A549 (cell line): Measurements from ENCODE around the gene NLRP10.

Experiments used
- CTCF ChIP-seq: fragments of >200 bp; sonication (Bioruptor Twin); formaldehyde crosslinking; IDR thresholded peaks from 3 replicates; pipeline ENCODE4 v1.5.1; 2016
- HOXB5 ChIP-seq: fragments of 250-450 bp; sonication (Bioruptor Pico); IDR thresholded peaks from 2 replicates; pipeline ENCODE4 v1.5.0; 2020; ENCODE audit warnings: mild to moderate bottlenecking, moderate library complexity
- POLR2AphosphoS2 ChIP-seq: conservative IDR thresholded peaks from 2 replicates; pipeline ENCODE4 v1.6.1; 2012; ENCODE audit warnings: low read length, improper control_type of control experiment, inconsistent platforms
- REST ChIP-seq: fragments of 200-600 bp; sonication (generic); IDR thresholded peaks from 2 replicates; pipeline ENCODE4 v1.6.1; 2016; ENCODE audit warnings: antibody characterized with exemption, mild to moderate bottlenecking, moderate library complexity

- TF ChIP-seq POLR2AphosphoS2 (no peak), CTCF (no peak), REST (no peak), HOXB5 (CRISPR knock-in tag) (no peak)
These were observed 48.6 kb upstream of the NLRP10 start for GRCh38 chr11:8013833-8014232.
